ENCODE measurements around the gene SHISA9.

GRCh38 chr16:13136901-13137300, 235.5 kb downstream of the SHISA9 start:
- TF ChIP-seq, protein P1, sequence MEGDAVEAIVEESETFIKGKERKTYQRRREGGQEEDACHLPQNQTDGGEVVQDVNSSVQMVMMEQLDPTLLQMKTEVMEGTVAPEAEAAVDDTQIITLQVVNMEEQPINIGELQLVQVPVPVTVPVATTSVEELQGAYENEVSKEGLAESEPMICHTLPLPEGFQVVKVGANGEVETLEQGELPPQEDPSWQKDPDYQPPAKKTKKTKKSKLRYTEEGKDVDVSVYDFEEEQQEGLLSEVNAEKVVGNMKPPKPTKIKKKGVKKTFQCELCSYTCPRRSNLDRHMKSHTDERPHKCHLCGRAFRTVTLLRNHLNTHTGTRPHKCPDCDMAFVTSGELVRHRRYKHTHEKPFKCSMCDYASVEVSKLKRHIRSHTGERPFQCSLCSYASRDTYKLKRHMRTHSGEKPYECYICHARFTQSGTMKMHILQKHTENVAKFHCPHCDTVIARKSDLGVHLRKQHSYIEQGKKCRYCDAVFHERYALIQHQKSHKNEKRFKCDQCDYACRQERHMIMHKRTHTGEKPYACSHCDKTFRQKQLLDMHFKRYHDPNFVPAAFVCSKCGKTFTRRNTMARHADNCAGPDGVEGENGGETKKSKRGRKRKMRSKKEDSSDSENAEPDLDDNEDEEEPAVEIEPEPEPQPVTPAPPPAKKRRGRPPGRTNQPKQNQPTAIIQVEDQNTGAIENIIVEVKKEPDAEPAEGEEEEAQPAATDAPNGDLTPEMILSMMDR (IDR thresholded peaks at IDR 0.05), result no peak
- TF ChIP-seq EP300 (IDR thresholded peaks at IDR 0.05) (no peak), POLR2A (IDR thresholded peaks at IDR 0.05; ENCODE audit: low read depth) (no peak), POLR2AphosphoS5 (IDR thresholded peaks at IDR 0.05) (no peak)

All from esophagus muscularis mucosa (tissue), 4 donors.